ENCODE results near the gene KCNJ6. TPM values are rescaled to one million over a fixed set of nuclear protein-coding genes. Genes with fewer than 3 reads are reported as not detected.

The KCNJ6 gene
- total and polyA plus RNA-seq, 2 of the 8 experiments (the other 6 are each of a cell fraction or from before 2014, with no cell fraction given): 0.51 to 1.2 TPM

GRCh38 chr21:37564924-37565529 is 351.2 kb downstream of the KCNJ6 start (continued):
- TF ChIP-seq GTF2F1 (IDR thresholded peaks at IDR 0.05; ENCODE audit: borderline replicate concordance, low read depth, low read length): no peak
